GM18505 (cell line): Measurements from ENCODE around the gene LRFN5.

Source experiments
- ATAC-seq: cut with Tn5 transposase; IDR thresholded peaks from one replicate; pipeline ENCODE4 v1.9.1; 2021; ENCODE audit not compliant: unreplicated experiment
- POLR2A ChIP-seq: IDR thresholded peaks from 4 replicates; pipeline ENCODE4 v1.6.1; 2011; ENCODE audit warnings: borderline replicate concordance; ENCODE audit not compliant: insufficient read depth, insufficient read length; ENCODE audit errors: extremely low read depth

LRFN5 gene

DNA sequence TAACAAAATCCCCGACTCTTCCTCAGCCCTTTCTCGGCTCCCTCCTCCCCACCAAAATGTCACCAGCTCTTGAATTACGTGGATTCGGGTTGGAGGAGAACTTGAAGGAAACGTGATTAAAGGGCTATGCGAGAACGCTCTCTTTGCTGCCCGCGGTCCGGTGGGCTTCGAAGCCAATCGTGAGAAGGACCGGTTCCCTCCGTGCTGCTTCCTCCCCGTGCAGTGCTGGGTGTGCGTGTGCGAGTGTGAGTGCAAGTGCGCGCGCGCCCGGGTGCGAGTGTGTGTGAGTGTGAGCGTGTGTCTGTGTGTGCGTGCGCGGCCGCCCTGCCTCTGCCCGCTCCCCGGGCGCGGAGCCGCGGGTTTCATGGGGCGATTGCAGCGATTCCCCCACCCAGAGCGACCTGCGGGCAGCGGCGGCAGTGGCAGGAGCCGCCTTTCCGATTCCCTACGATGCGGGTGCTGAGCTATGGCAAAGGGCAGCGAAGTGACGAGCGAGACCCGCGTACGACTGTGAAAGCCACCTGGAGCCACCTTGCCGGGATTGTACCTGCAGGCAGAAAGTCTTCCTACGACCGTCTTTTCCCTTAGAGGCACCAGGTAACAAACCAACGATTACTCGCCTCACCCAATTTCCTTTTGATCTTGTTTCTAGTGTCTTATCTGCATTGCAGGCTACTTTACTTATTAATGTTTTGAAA, 1.4 kb downstream of the LRFN5 start:
- ATAC-seq, result no peak
- no peak for TF ChIP-seq POLR2A

- TF ChIP-seq POLR2A, result no peak
- no peak for ATAC-seq
These were observed 2.2 kb downstream of the LRFN5 start for GRCh38 chr14:41608681-41609390.

DNA sequence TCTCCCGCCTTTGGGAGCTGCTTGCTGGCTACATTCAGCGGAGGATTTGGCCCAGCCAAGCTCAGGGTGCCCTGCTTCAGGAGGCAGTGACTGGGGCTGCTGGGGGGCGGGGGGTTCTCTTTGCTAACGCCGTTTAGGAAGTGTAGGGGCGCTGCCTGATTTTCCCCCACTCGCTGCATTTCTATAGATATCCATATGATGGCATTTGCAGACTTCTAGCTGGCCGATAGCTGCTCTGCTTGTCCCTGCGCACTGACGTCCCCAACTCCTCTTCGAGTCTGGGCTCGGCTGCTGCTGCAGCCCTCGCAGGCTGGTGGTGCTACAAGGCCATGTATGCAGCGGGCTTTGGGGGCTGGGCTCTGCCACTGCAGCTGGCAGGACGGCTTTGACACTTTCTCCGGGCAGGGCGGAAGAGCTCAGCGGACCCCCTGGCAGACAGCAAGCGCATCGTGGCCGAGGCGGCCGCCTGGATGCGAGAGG, 3.1 kb downstream of the LRFN5 start:
- ATAC-seq, result no peak
- no peak for TF ChIP-seq POLR2A

DNA sequence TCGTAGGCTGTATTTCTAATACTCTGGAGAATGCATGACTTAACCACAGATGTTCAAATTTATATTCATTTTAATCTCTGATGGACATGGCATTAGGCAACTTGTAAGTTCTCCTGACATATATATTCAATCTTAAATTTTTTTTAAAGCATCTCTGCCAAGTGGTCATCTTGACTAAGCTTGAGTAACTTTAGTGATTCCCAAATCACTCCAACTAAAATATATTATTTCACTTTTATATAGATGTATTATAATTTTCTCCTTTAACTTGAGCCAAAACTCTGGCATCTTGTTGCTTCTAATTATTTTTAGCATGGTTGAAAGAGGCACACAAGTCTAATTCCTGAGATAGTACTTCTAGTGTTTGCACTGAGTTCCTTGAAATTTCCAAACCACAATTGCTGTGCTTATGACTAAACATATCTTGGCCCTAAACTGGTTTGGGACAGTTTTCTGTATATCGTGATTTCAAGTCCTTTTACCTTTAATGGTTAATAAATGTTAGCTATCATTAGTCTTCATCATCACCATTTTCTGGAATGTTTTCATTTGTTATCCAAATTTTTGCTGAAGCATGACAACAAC, 8.4 kb downstream of the LRFN5 start:
- no peak for TF ChIP-seq POLR2A
- ATAC-seq, result no peak

DNA sequence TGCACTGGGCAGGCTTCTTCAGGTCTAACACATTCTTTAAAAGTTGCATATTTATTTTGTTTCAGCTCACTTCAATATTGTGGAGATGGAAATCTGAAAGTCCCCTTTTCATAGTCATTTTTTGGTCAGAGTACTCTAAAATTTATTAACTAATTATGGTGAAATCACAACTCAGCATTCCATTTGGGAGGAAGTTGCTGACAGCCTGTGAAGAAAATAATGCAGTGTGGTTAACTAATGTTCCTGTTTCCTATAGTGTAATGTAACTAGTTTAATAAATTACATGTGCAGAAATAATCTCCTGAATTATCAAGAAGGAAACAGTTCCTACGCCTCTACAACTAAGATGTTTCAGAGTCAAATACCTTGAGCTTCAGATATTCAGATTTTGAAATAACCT, 17.1 kb downstream of the LRFN5 start:
- no peak for TF ChIP-seq POLR2A
- ATAC-seq, result no peak

DNA sequence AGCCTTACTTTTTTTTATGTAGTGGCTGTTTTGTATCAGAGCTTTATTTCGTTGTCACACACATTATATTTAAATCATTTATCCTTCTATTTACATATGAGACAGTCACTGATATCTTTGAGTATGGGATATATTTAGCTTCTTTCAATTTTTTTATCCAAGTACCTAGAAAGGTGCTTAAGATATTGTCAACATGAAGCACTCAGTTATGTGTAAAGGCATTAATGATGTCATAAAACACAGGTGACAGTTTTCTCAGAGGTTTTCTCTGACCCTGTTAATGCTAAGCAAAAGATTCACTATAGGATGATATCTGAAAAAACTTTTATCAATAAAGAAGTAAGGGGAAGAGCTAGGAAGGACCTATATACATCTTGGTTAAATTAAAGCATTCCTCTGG, 23.2 kb downstream of the LRFN5 start:
- no peak for ATAC-seq
- TF ChIP-seq POLR2A, result no peak

DNA sequence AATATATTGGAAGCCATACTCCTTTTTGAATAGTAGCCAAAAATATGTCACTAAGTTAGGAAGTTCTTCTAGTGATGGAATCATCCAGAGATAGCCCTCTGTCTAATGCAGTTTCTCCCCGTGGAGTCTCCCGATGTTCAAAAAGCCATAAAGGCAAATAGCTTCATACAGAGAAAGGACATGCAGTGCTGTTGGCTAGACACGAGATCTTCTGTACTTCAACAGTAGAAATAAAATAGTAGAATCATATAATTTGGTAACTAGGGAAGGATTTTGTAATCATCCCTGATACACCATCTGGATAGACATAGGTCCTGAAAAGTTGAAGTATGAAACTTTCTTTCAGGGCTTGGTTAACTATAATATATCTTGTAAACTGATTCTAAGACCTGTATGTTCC, 27.6 kb downstream of the LRFN5 start:
- no peak for ATAC-seq
- TF ChIP-seq POLR2A, result no peak

GRCh38 chr14:41636492-41637392, 30.1 kb downstream of the LRFN5 start:
- TF ChIP-seq POLR2A, result no peak
- ATAC-seq, result no peak

- TF ChIP-seq POLR2A, result no peak
- no peak for ATAC-seq
These were observed 35.0 kb downstream of the LRFN5 start for GRCh38 chr14:41641690-41642089.

DNA sequence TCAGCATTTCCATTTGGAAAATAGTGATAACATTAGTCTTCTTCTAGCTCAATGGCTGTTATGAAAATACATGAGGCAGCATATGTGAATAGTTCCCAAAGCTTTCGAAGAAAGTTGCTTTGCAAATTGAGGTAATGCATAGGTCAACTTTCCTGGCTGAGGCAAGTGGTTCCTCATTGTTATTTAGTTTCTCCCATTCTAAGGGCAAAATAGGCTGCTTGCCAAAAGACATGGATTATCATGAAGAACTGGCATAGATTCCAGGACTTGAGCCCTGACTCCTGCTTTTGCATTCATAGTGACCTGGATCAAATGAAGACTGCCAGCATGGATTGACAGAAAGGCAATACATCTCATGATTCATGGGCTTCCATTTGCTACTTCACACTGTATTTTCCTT, 35.7 kb downstream of the LRFN5 start:
- ATAC-seq, result no peak
- TF ChIP-seq POLR2A, result no peak

DNA sequence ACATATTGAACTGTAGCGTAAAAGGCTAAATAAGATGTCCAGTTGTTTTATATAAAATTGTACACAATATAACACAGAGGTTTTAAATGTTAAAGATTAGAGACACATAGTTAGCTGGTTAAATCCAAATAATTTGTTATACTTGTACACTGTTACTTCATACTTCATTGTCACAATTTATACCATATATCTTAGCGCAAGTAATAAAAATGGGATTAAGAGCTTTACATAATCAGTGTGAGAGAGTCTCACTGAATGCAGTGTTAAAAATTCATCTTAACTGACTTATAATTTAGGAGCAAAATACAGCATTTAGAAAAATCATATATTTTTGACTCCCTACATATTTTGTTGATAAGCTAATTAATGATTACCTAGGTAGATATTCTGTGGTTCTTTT, 36.1 kb downstream of the LRFN5 start:
- ATAC-seq, result no peak
- no peak for TF ChIP-seq POLR2A

GRCh38 chr14:41644606-41645005, 37.9 kb downstream of the LRFN5 start:
- no peak for ATAC-seq
- no peak for TF ChIP-seq POLR2A

DNA sequence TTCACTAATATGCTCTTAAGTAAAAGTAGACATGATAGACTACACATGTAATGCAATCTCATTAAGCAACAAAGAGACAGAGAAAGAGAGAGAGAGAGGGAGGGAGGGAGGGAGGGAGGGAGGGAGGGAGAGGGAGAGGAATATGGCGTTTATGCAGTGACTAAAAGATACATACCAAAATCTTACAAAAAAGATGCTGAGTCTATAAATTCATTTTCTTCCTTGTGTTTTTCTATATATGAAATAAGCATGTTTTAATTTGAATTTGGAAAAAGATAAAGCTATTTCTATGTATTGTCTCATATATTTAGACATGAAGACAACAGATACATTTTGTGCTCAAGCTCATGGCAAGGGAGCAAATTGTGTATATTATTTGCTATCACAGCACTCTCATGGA, 44.1 kb downstream of the LRFN5 start:
- no peak for ATAC-seq
- no peak for TF ChIP-seq POLR2A
